GM21528 (cell line): ENCODE measurements around the gene SH3PXD2A.

ENCODE experiments used
- ATAC-seq: cut with Tn5 transposase; IDR thresholded peaks from one replicate; pipeline ENCODE4 v1.9.1; 2021; ENCODE audit warnings: mild to moderate bottlenecking, moderate library complexity; ENCODE audit not compliant: unreplicated experiment, low FRiP score

SH3PXD2A gene

DNA sequence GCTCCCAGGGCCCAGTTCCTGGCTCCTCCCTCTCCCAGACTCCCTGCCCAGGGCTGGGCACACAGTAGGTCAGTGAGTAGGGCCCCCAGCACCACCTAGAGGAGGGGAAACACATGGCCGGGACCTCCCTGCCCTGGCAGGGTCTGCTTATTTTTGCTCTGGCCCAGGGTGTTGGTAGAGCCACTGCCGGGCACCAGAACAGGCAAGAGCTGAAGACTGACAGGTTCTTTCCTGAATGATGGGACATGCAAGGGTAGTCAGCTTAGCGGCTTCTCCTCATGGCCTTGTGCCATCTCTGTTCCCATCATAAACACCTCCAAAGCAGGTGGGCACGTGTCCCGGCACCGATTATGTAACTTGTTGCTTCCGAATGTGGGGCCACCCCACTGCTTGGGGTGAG, 275.4 kb downstream of the SH3PXD2A start:
- no peak for ATAC-seq

DNA sequence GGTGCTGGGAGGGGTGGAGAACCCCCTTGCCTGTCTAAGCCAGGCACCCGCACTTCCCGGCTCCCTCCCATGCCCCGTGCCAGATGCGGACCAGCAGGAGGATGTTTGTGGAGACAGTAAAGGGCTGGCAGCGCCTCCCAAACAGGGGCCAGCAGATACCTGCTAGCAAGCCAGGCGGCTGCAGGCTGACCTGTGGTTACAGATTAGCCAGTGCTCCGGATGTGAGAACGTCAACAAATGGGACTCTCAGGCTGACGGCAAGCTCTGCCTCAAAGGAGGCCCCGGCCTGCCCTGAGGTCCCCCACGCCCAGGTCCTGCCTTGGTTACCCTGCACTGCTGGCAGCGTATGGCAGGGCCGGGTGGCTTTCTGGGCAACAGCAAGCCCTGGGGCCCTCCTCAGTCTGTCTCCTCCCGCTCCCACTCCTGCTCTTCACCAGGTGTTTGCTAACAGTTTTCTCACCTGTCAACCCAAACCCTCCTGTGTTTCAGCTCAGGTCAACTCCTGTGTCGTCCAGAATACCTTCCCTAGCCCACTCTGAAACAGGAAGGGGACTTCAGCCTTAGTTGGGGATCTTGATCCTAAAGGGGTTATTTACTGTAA, 276.5 kb downstream of the SH3PXD2A start:
- ATAC-seq = no peak

DNA sequence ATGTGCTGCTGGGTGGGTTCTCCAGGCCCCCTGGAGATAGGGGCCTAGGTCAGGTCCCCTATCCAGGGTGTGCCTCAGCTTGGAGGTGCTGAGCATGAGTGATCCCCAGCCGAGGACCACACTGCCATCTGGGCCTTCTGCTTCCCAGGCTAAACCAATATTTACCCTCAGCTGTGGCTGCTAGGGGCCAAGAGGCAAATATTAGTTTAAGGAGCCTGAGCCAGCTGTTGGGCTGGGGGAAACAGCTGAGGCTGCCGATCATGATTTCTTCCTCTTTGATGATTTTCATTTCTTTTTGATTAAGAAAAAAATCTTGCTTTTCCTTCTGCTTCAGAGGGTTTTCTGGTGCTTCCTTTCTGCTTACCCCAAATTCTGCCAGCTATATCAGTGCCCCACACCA, 278.5 kb downstream of the SH3PXD2A start:
- ATAC-seq = no peak

DNA sequence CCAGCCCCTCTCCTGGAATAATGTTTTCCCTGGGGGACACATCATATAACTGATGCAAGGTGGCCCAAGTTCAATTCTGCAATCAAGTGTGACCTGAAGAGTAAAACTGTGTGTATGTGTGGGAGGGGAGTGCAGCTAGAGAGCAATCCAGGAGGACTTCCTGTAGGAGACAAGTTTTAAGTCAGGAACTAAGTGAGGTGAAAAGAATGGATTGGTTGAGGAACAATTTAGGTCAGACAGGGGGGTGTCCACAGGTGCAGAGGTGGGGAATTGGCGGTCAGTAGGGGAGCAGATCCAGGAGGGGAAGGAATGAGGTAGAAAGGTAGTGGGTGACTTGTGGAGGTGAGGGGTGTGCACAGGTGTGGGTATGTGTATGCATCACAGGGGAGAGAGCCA, 279.3 kb downstream of the SH3PXD2A start:
- no peak for ATAC-seq

DNA sequence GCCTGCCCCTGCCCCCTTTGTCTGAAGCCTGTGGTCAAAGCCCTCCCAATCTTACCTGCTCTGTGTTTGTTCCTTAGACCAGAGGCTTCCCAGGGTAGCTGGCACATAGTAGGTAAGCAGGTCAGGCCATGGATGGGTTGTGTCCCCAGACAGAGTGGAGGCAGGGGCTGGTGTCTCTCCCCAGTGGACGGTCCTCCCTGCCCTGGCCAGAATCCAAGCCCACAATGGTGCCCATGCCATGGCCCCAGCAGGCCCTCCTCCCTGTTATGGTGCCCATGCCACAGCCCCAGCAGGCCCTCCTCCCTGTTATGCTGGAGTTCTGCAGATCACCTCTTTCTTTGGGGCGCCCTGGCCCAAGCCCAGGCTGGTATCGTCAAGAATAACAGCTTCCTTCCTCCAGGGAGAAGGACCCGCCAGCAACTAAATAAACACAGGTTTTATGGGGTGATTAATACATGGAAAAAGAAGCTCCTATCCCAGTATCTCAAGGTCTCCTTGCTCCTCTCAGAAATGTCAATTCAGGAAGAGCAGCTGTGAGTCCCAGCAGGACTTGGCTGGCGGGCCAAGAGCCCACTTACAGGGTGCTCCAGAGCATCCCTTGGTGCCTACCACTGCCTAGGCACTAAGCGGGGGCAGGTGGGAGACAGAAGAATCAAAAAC, 279.8 kb downstream of the SH3PXD2A start:
- no peak for ATAC-seq

DNA sequence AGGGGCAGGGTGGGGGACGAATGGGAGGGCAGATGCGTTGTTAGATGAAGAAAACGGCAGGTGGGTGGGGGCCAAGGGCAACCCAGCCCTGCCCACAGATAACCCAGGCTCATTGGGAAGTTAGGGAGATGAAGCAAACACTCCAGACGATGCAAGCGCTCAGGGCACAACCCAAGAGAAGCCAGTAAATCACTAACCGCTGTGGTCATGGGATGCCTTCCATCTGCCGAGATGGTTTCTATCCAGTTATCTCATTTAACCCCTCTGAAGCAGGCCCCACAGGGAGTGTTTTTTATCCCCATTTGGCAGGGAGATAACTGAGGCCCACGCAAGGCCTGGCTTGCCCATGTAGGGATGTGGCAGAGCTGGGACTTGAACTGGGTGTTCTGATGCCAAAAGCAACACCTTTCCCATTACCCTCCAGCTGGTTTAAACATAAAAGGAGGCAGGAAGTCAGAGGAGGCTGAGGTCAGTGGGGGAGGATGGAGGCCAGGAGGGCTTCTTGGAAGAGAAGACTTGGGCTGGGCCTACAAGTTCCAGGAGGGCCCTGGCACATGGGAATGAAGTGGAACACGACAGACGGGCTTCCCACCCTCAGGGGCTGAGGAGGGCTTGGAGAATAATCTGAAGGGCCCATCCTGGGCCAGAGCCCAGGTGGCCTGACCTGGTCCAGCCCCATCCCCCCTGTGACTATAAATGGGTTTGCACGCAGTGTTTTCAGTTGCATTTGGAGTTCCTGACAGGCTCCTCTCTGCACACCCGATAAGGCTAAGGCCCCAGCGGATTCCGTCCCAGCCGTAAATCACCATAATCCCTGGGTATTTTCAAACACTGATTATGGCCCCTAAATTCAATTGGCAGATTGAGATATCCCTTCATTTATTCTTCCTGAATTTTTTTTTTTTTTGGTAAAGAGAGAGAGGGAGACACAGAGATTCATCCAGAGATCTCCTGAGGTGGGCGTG, 281.0 kb downstream of the SH3PXD2A start:
- no peak for ATAC-seq

DNA sequence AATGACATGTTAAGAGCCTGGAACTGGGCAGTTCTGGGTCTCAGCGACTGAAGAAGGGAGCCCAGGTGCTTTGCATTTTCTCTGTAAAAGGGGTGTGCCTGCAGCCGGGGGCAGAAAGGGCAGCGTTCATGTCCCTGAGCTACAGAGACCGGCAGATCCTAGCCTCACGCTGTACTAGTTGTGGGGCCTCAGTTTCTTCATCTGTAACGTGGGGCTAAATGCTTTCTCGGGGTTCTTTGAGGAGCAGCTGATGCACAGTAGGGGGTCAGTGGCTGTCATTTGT, 282.2 kb downstream of the SH3PXD2A start:
- no peak for ATAC-seq

DNA sequence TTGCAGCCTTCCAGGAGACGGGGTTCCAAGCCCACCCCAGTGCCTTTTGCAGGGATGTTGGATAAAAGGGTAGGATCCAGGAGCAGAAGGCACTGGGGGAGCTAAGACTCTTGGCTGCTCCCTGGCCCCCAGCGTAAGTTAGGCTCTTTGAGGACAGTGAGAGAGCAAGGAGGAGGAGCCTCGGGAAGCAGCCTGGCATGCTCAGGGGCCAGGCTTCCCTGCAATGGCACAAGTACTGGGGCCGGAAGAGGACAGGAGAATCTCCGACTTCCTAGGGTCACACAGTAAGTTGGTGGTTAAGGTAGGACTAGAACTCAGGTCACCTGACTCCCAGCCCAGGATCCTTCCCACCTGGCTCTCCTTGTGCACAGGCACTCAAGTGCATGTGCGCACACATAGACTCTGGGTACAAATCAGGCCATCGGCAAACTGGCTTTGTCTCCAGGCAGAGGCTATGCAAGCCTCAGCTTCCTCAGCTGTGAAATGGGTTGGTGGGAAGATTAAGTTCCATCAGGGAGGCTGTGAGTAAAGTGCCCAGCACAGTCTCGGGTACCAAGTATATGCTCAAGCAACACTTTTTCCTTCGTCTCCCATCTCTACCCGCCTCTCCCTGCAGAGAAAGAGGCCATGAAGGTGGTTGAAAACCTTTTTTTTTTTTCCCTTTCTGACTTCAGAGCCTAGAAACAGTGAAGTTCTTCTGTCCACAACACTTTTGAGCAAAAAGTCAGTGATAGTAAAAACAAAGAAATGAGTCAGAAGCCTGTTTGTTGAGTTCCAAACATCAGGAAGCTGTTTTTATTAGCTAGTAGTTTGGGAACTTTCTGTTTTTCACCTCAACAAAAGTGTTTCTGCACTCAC, 282.8 kb downstream of the SH3PXD2A start:
- no peak for ATAC-seq

DNA sequence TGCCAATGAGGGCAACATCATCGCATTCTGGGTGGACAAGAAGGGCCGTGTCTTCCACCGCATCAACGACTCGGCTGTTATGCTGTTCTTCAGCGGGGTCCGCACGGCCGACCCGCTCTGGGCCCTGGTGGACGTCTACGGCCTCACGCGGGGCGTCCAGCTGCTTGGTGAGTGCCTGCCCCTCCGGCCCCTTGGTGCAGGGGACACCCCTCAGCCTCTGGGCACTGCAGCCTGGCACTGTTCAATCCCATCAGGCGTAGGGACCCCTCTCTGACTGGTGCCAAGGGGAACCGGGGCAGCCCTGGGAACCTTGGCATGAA, 283.8 kb downstream of the SH3PXD2A start:
- ATAC-seq = no peak

DNA sequence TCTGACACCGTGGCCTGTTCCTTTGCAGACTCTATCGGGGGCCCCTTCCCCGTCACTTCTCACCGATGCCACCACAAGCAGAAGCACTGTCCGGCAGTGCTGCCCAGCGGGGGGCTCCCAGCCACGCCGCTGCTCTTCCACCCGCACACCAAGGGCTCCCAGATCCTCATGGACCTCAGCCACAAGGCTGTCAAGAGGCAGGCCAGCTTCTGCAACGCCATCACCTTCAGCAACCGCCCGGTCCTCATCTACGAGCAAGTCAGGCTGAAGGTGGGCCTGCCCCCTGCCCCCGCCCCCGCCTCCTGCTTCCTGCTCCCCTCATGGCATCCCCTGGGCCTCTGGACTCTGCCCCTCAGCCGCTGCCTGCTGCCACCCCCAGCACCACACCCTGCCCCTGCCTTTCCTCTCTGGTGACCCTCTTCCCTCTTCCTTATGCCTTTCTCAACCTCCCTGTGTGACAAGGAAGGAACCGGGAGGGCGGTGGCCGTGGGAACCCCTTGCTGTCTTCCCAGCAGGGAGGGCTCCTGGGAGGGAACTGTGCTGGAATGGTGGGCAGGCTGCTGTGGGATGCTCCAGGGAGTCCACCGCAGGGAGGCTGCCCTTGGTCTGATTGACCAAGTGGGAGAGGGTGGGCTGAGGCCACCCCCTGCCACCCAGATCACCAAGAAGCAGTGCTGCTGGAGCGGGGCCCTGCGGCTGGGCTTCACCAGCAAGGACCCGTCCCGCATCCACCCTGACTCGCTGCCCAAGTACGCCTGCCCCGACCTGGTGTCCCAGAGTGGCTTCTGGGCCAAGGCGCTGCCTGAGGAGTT, 284.3 kb downstream of the SH3PXD2A start:
- ATAC-seq = no peak

DNA sequence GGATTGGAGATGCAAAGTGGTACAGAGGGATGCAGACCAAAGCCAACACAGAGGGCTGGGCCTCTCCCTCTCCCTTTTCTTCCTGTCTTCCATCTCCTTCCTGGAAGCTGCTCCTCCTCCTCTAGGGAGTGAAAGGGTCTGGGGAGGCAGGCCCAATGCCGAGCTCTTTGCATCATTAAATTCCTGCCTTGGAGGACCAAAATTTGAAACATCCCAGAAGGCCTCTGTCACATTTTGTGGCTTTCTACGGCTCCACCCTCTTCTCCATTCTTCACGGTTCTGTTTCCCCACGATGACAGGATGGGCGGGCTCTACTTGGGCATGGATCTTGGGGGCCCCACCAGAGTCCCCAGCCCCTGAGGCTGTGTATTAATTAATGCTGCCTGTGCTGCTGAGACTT, 285.5 kb downstream of the SH3PXD2A start:
- ATAC-seq = no peak

DNA sequence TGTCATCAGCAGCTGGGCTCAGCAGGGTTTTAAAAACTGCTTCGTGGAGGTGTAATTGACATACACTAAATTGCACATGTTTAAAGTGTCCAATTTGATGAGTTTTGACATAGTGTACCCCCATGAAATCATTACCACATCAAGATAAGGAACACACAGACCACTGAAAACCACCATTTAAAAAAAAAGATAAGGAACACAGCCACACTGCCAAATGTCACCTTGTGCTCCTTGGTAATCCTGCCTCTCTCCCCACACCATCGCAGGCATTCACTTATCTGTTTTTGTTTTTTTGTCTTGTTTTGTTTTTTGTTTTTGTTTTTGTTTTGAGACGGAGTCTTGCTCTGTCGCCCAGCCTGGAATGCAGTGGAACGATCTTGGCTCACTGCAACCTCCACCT, 286.9 kb downstream of the SH3PXD2A start:
- no peak for ATAC-seq

DNA sequence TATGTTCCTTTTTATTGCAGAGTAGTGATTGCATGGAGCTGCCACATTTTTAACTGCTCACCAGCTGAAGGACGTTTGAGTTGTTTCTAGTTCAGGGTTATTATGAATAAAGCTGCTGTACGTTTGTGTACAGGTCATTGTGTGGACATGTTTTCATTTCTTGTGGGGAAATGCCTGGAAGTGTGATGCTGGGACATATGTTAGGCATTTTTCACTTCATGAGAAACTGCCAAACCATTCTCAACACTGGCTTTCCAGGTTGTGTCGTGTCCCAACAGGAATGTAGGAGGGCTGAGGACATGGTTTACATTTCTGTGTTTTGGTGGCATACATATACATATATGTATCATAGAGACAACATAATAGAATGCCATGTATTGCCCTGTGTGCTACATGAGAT, 288.8 kb downstream of the SH3PXD2A start:
- ATAC-seq = no peak

DNA sequence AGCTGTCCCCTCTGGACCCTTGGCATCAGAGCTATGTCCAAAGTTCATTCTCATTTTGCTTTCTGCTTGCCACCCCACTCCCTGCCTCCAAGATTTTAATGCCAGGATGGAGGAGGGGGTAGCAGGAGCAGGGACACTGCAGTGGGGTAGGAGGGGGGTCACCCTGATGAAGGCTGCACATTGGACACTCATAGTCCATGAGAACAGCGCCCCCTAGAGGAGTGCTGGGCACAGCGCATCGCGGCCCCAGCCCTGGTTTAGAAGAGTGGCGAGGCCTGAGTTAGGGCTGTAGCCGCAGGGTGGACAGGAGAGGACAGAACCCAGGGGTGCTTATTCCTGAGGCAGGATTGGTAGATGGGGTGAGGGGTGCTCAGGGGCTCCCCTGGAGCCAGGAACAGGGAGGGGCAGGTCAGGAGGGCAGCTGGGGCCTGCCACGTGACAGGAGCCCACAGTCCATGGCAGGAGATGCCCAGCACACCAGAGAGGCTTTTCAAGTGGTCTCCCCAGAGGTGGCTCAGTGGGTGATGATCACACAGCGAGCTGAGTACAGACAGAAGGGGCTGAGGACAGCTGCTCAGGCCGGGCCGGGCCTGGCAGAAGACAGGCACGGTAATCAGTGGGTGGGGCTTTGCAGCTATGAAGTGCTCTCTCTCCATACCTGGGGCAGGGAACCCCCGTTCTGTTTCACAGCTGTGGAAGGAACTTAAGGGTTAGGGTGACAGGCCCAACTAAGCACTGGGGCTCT, 290.4 kb downstream of the SH3PXD2A start:
- ATAC-seq = no peak

DNA sequence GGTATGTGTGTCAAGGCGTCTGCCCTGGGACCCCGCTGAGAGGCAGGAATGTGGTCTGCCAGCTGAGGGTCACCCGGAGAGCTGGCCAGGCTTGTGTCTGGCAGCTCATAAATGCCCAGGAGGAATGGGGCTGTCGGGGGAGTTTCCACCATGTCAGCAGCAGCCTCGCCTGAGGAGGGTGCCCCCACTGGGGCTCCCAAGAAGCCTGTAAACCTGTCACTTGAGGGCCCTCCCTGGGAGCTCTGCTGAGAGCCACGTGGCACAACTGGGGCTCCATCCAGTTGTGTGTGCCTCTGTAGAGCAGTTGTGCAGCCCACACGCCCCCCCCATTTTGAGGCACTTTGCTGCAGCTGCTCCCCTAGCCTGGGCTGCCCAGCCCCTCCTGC, 291.3 kb downstream of the SH3PXD2A start:
- no peak for ATAC-seq

DNA sequence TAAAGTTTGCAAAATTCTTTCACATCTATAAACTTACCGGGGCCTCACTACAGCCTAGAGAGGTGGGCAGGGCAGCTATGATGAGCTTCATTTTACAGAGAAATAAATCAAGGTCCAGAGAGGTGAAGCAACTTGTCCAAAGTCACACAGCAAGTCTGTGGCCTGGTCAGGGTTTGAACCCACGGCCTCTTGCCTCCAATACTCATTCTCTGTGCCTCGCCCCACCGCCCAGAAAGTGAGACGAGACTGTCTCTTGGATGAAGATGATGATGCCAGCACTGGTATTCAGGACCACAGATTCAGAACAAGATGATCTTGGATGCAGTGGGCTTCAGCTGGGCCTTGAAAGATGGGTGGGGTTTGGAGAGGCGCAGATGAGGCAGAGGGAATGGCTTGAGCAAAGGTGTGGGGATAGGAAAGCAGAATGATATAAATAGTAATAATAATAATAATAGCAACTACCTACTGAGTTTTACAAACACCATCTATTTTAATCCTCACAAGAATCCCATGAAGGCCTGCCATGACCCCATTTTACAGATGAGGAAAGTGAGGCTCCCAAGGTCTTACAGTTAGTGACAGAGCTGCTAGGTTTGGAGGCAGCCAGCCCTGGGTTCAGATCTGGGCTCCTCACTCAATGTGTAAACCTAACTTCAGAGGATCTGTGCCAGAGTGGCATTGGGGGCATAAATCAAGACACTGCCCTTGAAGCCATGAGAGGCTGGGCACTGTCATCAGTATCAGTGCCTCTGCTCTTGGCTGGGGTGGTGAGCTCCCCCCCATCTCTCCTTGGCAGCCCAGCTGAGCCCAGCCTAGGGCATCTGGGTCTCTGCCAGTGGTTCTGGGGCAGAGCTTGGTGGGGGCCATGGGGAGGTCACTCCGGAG, 291.9 kb downstream of the SH3PXD2A start:
- no peak for ATAC-seq

DNA sequence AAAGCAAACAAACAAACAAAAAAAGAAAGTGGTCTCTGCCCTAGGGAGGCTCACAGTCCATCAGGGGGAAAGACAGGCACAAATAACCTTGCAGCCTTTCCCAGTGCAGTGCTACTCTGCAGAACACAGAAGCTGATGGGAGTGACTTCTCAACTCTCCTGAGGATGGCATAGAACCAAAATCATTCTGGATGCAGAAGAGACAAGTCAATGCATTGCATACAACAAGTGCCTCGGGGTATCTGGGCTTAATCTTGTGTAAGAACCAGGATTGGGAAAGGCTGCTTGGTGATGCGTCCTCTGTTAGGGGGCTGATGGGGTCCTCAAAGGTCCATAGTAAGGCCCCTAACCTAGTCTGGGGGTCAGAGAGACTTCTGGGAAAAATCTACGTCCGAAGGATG, 293.0 kb downstream of the SH3PXD2A start:
- no peak for ATAC-seq

DNA sequence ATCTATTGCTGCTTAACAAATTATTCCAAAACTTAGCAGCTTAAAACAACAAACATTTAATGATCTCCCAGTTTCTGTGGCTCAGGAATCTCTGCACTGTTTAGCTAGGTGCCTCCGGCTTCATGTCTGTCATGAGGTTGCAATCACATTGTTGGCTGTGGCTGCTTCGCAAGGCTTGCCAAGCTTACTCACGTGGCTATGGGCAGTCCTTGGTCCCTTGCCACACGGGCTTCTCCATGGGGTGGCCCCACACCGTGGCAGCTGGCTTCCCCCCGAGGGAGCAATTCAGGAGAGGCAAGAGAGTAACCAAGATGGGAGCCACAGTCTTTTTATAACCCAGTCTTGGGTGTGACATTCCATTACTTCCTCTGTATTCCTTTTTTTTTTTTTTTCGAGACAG, 294.5 kb downstream of the SH3PXD2A start:
- no peak for ATAC-seq

DNA sequence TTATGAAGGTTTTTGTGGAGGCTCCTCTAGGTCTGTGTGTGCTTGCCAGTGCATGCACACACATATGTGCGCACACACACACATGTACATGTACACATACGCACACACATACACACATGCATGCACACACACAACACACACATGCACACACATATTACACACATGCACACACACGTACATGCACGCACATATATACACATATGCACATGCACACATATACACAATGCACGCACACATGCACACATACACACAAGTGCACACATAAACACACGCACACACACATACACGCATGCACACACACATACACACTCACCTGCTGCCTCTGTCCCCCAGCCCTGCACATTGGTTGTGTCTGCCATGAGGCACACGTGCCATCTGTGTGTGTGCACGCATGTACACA, 295.6 kb downstream of the SH3PXD2A start:
- ATAC-seq = no peak
